HepG2 (cell line): ENCODE data around the gene TAMALIN. TPM values are rescaled to one million over a fixed set of nuclear protein-coding genes. Genes with fewer than 3 reads are reported as not detected.

Experiments
- ERF ChIP-seq: IDR thresholded peaks from 2 replicates; pipeline ENCODE4 v1.6.1; 2018; ENCODE audit warnings: missing biosample characterization, missing genetic modification reagents
- IRX3 ChIP-seq: sonication (generic); formaldehyde crosslinking; IDR thresholded peaks from 2 replicates; pipeline ENCODE4 v1.8.1; 2023; ENCODE audit warnings: mild to moderate bottlenecking, low read depth, missing genetic modification reagents, borderline replicate concordance
- KLF11 ChIP-seq: IDR thresholded peaks from 2 replicates; pipeline ENCODE4 v1.6.1; 2016; ENCODE audit warnings: missing compliant biosample characterization
- KLF6 ChIP-seq: IDR thresholded peaks from 2 replicates; pipeline ENCODE4 v1.8.0; 2016; ENCODE audit warnings: missing biosample characterization, missing genetic modification reagents
- MED1 ChIP-seq: sonication (generic); formaldehyde crosslinking; IDR thresholded peaks from 2 replicates; pipeline ENCODE4 v1.4.0; 2020; ENCODE audit warnings: missing genetic modification reagents
- NONO ChIP-seq, 2 experiments: fragments of 450-650 bp in 1 of 2; sonication (generic) in 1 of 2; formaldehyde crosslinking in 1 of 2; IDR thresholded peaks in 1 of 2; conservative IDR thresholded peaks in 1 of 2; 2 replicates each; pipeline versions ENCODE4 v1.6.1 to v1.8.0; 2017 to 2022; ENCODE audit warnings: mild to moderate bottlenecking in 1 of 2, missing genetic modification reagents in 1 of 2, moderate library complexity in 1 of 2
- REL ChIP-seq: sonication (generic); formaldehyde crosslinking; conservative IDR thresholded peaks from 2 replicates; pipeline ENCODE4 v1.8.0; 2022; ENCODE audit warnings: mild to moderate bottlenecking, missing genetic modification reagents, moderate library complexity
- SMARCC2 ChIP-seq: fragments of 450-650 bp; IDR thresholded peaks from 2 replicates; pipeline ENCODE4 v1.6.1; 2017; ENCODE audit warnings: antibody characterized with exemption, mild to moderate bottlenecking
- STAT6 ChIP-seq: sonication (generic); formaldehyde crosslinking; IDR thresholded peaks from 2 replicates; pipeline ENCODE4 v1.4.0; 2020; ENCODE audit warnings: missing genetic modification reagents, mild to moderate bottlenecking, borderline replicate concordance
- TARDBP ChIP-seq: sonication (generic); formaldehyde crosslinking; IDR thresholded peaks from 2 replicates; pipeline ENCODE4 v1.8.0; 2022; ENCODE audit warnings: mild to moderate bottlenecking, missing genetic modification reagents
- TBX3 ChIP-seq: fragments of 450-650 bp; IDR thresholded peaks from 2 replicates; pipeline ENCODE4 v1.6.1; 2017; ENCODE audit warnings: antibody characterized with exemption, mild to moderate bottlenecking, inconsistent platforms, borderline replicate concordance
- THYN1 ChIP-seq: sonication (generic); formaldehyde crosslinking; IDR thresholded peaks from 2 replicates; pipeline ENCODE4 v1.8.1; 2023; ENCODE audit warnings: low read depth, mild to moderate bottlenecking, moderate library complexity, missing genetic modification reagents, borderline replicate concordance
- ZKSCAN5 ChIP-seq: sonication (generic); formaldehyde crosslinking; IDR thresholded peaks from 2 replicates; pipeline ENCODE4 v1.5.1; 2020; ENCODE audit warnings: mild to moderate bottlenecking, missing genetic modification reagents
- ZNF296 ChIP-seq: sonication (generic); formaldehyde crosslinking; conservative IDR thresholded peaks from 2 replicates; pipeline ENCODE4 v1.5.0; 2020; ENCODE audit warnings: mild to moderate bottlenecking, missing genetic modification reagents
- ZNF446 ChIP-seq: sonication (generic); formaldehyde crosslinking; IDR thresholded peaks from 2 replicates; pipeline ENCODE4 v1.5.0; 2020; ENCODE audit warnings: mild to moderate bottlenecking, missing genetic modification reagents
- ZNF605 ChIP-seq: sonication (generic); formaldehyde crosslinking; IDR thresholded peaks from 2 replicates; pipeline ENCODE4 v1.8.0; 2022; ENCODE audit warnings: mild to moderate bottlenecking, missing genetic modification reagents
- ZNF652 ChIP-seq: IDR thresholded peaks from 2 replicates; pipeline ENCODE4 v1.6.1; 2016; ENCODE audit warnings: low read depth, borderline replicate concordance
- polyA plus RNA-seq, 8 experiments: library from polyadenylated mRNA; depleted of rRNA in 3 of 8; stranded (reverse) in 7 of 8; unstranded in 1 of 8; fragments of >200 nt; fragmentation: Illumina TruSeq in 4 of 8; extraction: Trizol in 4 of 8; gene quantifications; 2 replicates each; pipeline versions ENCODE4 v1.2.1 to v1.2.3, GENCODE V29; 2011 to 2016; ENCODE audit warnings: low read depth in 4 of 8, missing spikeins in 1 of 8, mixed read lengths in 1 of 8; ENCODE audit not compliant: insufficient read depth in 1 of 8
- total RNA-seq, 5 experiments: library from RNA; depleted of rRNA; stranded (reverse); fragments of >200 nt; fragmentation: Illumina TruSeq; extraction: Trizol; gene quantifications; 2 replicates each; pipeline ENCODE4 v1.2.3, GENCODE V29; 2016; ENCODE audit warnings: low read depth in 1 of 5
- TF ChIP-seq, protein P1 (sequence below): sonication (generic); formaldehyde crosslinking; IDR thresholded peaks from 2 replicates; pipeline ENCODE4 v1.4.0; 2020; ENCODE audit warnings: mild to moderate bottlenecking, missing genetic modification reagents
- TF ChIP-seq, protein P2 (sequence below): sonication (generic); formaldehyde crosslinking; IDR thresholded peaks from 2 replicates; pipeline ENCODE4 v1.5.1; 2020; ENCODE audit warnings: mild to moderate bottlenecking, missing genetic modification reagents, borderline replicate concordance
- TF ChIP-seq, protein P3 (sequence below): sonication (generic); formaldehyde crosslinking; IDR thresholded peaks from 2 replicates; pipeline ENCODE4 v1.5.0; 2020; ENCODE audit warnings: mild to moderate bottlenecking, missing genetic modification reagents

Gene TAMALIN
- total and polyA plus RNA-seq, 2 of the 13 experiments (the other 11 are each of a cell fraction or from before 2014, with no cell fraction given): 2.9 to 10.9 TPM

DNA sequence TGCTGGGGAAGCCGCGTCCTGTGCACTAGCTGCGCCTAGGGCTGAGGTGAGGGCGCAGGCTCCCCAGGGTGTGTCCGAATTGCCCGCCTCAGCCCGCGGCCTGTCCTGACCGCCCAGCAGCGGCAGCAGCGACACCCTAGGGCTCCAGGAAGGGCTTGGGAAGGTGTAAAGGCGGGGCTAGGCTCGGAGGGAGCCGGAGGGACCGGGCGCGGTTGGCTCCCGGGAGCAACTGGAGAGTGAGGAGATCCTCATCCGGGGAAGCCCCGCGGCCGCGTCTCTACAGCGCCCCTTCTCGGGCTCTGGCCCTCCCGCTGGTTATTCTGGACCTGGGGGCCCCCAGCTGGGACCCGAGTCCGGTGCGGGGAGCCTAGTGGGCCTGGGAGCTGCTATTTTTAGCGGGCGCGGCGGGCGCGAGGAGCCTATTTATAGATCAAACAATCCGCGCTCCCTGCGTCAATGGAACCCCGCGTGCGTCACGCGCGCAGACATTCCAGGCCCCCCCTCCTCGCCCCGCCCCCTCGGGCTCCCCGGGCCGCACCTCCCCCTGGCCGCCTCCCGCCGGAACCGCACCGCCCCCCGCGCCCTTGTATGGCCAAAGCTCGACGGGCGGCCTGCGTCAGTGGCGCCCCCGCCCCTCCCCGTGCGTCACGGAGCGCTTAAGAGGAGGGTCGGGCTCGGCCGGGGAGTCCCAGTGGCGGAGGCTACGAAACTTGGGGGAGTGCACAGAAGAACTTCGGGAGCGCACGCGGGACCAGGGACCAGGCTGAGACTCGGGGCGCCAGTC is 44.2 kb downstream of the TAMALIN start, which contains the start of gene NR4A1 (continued):
- TF ChIP-seq MED1 (CRISPR knock-in tag) (peak; percentile 46; the same call in 1 of the 2 replicates), ZKSCAN5 (CRISPR knock-in tag) (no peak), REL (no peak), IRX3 (CRISPR knock-in tag) (no peak), TARDBP (CRISPR knock-in tag) (0 out of 2 replicates have a peak, but pooled peaks have one; percentile 49), NONO (IDR thresholded peaks at IDR 0.05) (no peak), NONO (CRISPR knock-in tag; conservative IDR thresholded peaks at IDR 0.05) (peak; percentile 42; the same call in 1 of the 2 replicates), THYN1 (CRISPR knock-in tag) (no peak), ZNF446 (no peak), TBX3 (peak; percentile 37; the same call in 1 of the 2 replicates), SMARCC2 (no peak), STAT6 (CRISPR knock-in tag) (0 out of 2 replicates have a peak, but pooled peaks have one; percentile 49), ZNF296 (CRISPR knock-in tag) (no peak), ERF (CRISPR knock-in tag) (peak; percentile 18), ZNF605 (CRISPR knock-in tag) (no peak; the same call in 1 of the 2 replicates), KLF11 (peak; percentile 77; the same call in 1 of the 2 replicates), ZNF652 (CRISPR knock-in tag) (no peak), KLF6 (CRISPR knock-in tag) (peak; percentile 76)
- TF ChIP-seq, protein P1, sequence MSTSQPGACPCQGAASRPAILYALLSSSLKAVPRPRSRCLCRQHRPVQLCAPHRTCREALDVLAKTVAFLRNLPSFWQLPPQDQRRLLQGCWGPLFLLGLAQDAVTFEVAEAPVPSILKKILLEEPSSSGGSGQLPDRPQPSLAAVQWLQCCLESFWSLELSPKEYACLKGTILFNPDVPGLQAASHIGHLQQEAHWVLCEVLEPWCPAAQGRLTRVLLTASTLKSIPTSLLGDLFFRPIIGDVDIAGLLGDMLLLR (CRISPR knock-in tag): peak; percentile 10; the same call in 1 of the 2 replicates
- TF ChIP-seq, protein P2, sequence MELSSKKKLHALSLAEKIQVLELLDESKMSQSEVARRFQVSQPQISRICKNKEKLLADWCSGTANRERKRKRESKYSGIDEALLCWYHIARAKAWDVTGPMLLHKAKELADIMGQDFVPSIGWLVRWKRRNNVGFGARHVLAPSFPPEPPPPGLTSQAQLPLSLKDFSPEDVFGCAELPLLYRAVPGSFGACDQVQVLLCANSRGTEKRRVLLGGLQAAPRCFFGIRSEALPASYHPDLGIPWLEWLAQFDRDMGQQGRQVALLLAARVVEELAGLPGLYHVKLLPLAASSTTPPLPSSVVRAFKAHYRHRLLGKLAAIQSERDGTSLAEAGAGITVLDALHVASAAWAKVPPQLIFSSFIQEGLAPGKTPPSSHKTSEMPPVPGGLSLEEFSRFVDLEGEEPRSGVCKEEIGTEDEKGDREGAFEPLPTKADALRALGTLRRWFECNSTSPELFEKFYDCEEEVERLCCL (CRISPR knock-in tag): no peak
- TF ChIP-seq, protein P3, sequence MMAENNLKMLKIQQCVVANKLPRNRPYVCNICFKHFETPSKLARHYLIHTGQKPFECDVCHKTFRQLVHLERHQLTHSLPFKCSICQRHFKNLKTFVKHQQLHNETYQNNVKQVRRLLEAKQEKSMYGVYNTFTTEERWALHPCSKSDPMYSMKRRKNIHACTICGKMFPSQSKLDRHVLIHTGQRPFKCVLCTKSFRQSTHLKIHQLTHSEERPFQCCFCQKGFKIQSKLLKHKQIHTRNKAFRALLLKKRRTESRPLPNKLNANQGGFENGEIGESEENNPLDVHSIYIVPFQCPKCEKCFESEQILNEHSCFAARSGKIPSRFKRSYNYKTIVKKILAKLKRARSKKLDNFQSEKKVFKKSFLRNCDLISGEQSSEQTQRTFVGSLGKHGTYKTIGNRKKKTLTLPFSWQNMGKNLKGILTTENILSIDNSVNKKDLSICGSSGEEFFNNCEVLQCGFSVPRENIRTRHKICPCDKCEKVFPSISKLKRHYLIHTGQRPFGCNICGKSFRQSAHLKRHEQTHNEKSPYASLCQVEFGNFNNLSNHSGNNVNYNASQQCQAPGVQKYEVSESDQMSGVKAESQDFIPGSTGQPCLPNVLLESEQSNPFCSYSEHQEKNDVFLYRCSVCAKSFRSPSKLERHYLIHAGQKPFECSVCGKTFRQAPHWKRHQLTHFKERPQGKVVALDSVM (CRISPR knock-in tag): peak; percentile 73
